Fibroblast of the aortic adventitia (primary cell): ENCODE measurements around the gene B4GALNT1. TPM values are rescaled to one million over a fixed set of nuclear protein-coding genes. Genes with fewer than 3 reads are reported as not detected.

ENCODE experiments used
- DNase-seq: peaks from one replicate; pipeline ENCODE4 v3.0.0-alpha.2; 2010; ENCODE audit warnings: low read depth
- H3K4me3 ChIP-seq: 2 replicates; pipeline ENCODE4 v1.5.1; 2011; ENCODE audit warnings: low read depth, mild to moderate bottlenecking, control low read depth, low read length, moderate library complexity
- CTCF ChIP-seq: IDR thresholded peaks from 2 replicates; pipeline ENCODE4 v1.5.1; 2011; ENCODE audit warnings: mild to moderate bottlenecking, low read length, control low read depth, inconsistent platforms; ENCODE audit not compliant: insufficient read depth
- total RNA-seq: library from RNA; depleted of rRNA; stranded (reverse); fragments of >200 nt; gene quantifications from 2 replicates; pipeline ENCODE4 v1.2.3, GENCODE V29; 2012; ENCODE audit warnings: low replicate concordance

Gene B4GALNT1
- total RNA-seq, 1 donor, result 6.9 TPM

GRCh38 chr12:57581802-57582201, 51.2 kb downstream of the B4GALNT1 start:
- TF ChIP-seq CTCF, result no peak
- no peak for DNase-seq

GRCh38 chr12:57580466-57580795, 52.6 kb downstream of the B4GALNT1 start:
- H3K4me3 ChIP-seq, result no peak overlapping the region
- TF ChIP-seq CTCF, result no peak
- DNase-seq, result no peak

More at GRCh38 chr12:57581802-57582201, 51.2 kb downstream of the B4GALNT1 start:
- H3K4me3 ChIP-seq, result no peak overlapping the region

GRCh38 chr12:57579677-57580465, 53.1 kb downstream of the B4GALNT1 start:
- no peak for TF ChIP-seq CTCF
- DNase-seq, result no peak
- H3K4me3 ChIP-seq, result no peak overlapping the region

- no peak for TF ChIP-seq CTCF
Measured at GRCh38 chr12:57579011-57579410, 54.0 kb downstream of the B4GALNT1 start.

GRCh38 chr12:57577981-57578758, 54.8 kb downstream of the B4GALNT1 start:
- no peak for TF ChIP-seq CTCF
- DNase-seq, result no peak
- H3K4me3 ChIP-seq, result no peak overlapping the region

More at GRCh38 chr12:57579011-57579410, 54.0 kb downstream of the B4GALNT1 start:
- no peak overlapping the region for H3K4me3 ChIP-seq
- no peak for DNase-seq

- DNase-seq, result no peak
- H3K4me3 ChIP-seq, result no peak overlapping the region
- TF ChIP-seq CTCF, result no peak
Measured at GRCh38 chr12:57576613-57577160, 56.3 kb downstream of the B4GALNT1 start.

Other genes with a start within 250 kb of the B4GALNT1 start
- gene R3HDM2, start 202.2 kb downstream of the B4GALNT1 start, total RNA-seq, result 16.7 and 22.3 TPM in 2 replicates
- gene INHBC, start 198.4 kb downstream of the B4GALNT1 start, total RNA-seq, result not detected in 2 replicates
- gene INHBE, start 177.9 kb downstream of the B4GALNT1 start, total RNA-seq, result 0.16 and 0.99 TPM in 2 replicates
- 1.1 TPM in 1 of 2 replicates, not detected in the other for gene GLI1, start 173.4 kb downstream of the B4GALNT1 start, total RNA-seq
- 0.18 TPM in 1 of 2 replicates, not detected in the other for gene ARHGAP9, start 153.3 kb downstream of the B4GALNT1 start, total RNA-seq
- 185 and 272 TPM in 2 replicates for gene MARS1, start 145.1 kb downstream of the B4GALNT1 start, total RNA-seq
- gene DDIT3, start 112.7 kb downstream of the B4GALNT1 start, total RNA-seq, result 37.7 and 60.3 TPM in 2 replicates
- 4.2 and 7.6 TPM in 2 replicates for gene MBD6, start 110.4 kb downstream of the B4GALNT1 start, total RNA-seq
- 106 and 140 TPM in 2 replicates for gene DCTN2, start 86.0 kb downstream of the B4GALNT1 start, total RNA-seq
- 0.72 and 1.8 TPM in 2 replicates for gene KIF5A, start 83.2 kb downstream of the B4GALNT1 start, total RNA-seq
- 12.4 and 19.4 TPM in 2 replicates for gene PIP4K2C, start 42.0 kb downstream of the B4GALNT1 start, total RNA-seq
- 10.5 and 16.9 TPM in 2 replicates for gene DTX3, start 28.4 kb downstream of the B4GALNT1 start, total RNA-seq
- gene ARHGEF25, start 21.8 kb downstream of the B4GALNT1 start, total RNA-seq, result 18.3 and 64.5 TPM in 2 replicates
- gene OS9, start 60.9 kb upstream of the B4GALNT1 start, total RNA-seq, result 229 and 425 TPM in 2 replicates
- gene AGAP2, start 105.5 kb upstream of the B4GALNT1 start, total RNA-seq, result 0.25 and 0.27 TPM in 2 replicates
- 17.3 and 43.9 TPM in 2 replicates for gene TSPAN31, start 111.8 kb upstream of the B4GALNT1 start, total RNA-seq
- gene CDK4, start 119.1 kb upstream of the B4GALNT1 start, total RNA-seq, result 208 and 588 TPM in 2 replicates
- gene MARCHF9, start 121.9 kb upstream of the B4GALNT1 start, total RNA-seq, result 0.57 and 2.1 TPM in 2 replicates
- gene CYP27B1, start 133.9 kb upstream of the B4GALNT1 start, total RNA-seq, result 0.45 TPM in 1 of 2 replicates, not detected in the other
- 9.7 and 10.5 TPM in 2 replicates for gene METTL1, start 138.9 kb upstream of the B4GALNT1 start, total RNA-seq
- 3.9 and 6.6 TPM in 2 replicates for gene EEF1AKMT3, start 139.4 kb upstream of the B4GALNT1 start, total RNA-seq
- 16.2 and 19.9 TPM in 2 replicates for gene TSFM, start 149.6 kb upstream of the B4GALNT1 start, total RNA-seq
- 2.5 and 3.5 TPM in 2 replicates for gene AVIL, start 185.5 kb upstream of the B4GALNT1 start, total RNA-seq
- gene CTDSP2, start 213.5 kb upstream of the B4GALNT1 start, total RNA-seq, result 90.7 and 128 TPM in 2 replicates